ENCODE data around the gene ZNF208.
"Not testable (repeated sequence)": the region's sequence is repeated elsewhere in the genome, so short reads cannot be mapped to it uniquely, and the experiment has no call there.

DNA sequence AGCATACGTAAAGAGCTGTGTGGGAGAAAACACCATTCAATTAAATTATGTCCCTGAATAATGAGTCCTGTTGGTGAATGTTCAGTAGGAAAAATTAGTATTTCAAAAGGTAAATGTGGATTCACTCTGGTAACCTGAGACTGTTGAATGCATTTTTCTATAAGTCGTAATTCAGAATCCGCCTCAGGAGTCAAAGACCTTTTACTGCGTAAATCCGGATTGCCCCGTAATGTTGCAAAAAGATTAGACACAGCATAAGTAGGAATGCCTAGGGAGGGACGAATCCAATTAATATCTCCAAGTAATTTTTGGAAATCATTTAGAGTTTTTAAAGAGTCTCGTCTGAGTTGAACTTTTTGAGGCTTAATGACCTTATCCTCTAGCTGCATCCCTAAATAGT lies 126.0 kb downstream of the ZNF208 start:
- not testable (repeated sequence) for TF ChIP-seq CTCF, POLR2A, POLR2AphosphoS5, EP300 (IDR thresholded peaks at IDR 0.05)

Data from upper lobe of left lung (tissue), 4 donors.